Daoy (cell line): ENCODE measurements around the gene DIPK1B. TPM values are rescaled to one million over a fixed set of nuclear protein-coding genes. Genes with fewer than 3 reads are reported as not detected.

ENCODE experiments used
- DNase-seq: peaks from one replicate; pipeline ENCODE4 v3.0.0-alpha.2; 2015; ENCODE audit warnings: low read depth
- total RNA-seq: library from RNA; depleted of rRNA; stranded (reverse); fragments of >200 nt; shearing (Covaris generic); gene quantifications from 2 replicates; pipeline ENCODE4 v1.2.3, GENCODE V29; 2014

The DIPK1B gene
- total RNA-seq, 1 experiment from 2014 or later, result 6.6 TPM

DNA sequence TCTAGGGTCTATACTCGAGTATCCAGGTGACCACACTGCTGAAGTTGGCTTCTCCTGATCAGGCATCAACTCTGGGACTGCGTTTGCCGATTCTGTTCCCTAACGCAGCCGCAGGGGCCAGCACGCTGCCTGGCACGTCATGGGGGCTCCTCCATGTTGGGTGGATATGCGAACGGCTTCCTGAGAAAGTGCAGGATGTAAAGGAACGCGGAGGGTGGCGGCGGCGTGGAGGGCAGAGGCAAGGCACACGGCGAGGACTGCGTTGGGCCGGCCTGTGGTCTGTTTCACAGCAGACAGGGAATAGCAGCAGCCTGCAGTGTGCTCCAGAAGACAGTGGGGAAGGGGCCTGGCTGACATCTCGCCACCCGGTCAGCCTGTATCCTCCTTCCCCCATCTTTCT lies 26.6 kb downstream of the DIPK1B start:
- DNase-seq, result no peak

DNA sequence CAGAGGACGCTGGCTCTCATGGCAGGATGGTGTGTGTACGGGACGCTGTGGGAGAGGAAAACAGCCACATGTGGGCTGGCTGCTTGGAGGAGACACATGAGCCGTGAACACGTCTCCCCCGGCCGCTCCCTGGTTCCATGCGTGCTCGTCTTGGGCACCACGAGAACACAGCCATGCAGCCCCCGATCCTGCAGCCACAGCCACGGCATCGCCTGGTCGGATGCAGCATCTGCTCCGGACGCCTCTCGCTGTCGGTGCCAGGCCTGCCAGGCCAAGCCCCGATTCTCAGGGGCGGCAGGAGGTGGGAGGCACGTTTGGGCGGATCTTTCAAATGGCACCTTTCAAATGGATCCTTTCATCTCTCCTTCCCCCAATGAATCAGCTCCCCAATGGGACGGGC lies 27.1 kb downstream of the DIPK1B start:
- DNase-seq, result no peak

DNA sequence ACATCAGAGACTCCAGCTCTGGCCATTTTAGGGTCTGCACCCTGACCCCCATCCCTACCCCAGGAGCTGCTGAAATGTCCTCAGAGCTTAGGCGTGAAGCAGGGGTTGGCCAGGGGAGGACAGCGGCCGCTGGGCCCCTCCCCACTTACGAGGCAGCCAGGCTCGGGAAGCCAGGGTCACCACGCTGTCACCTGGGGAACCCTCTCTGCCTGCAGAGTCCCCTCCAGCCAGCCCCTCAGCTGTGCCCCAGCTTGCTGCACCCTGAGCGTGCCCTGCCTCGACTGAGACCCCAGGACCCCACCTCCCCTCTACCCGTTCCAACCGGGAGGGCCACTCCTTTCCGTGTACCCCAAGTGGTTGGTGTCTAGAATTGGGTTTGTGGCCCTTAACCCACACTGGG lies 27.7 kb downstream of the DIPK1B start:
- DNase-seq, result no peak

- DNase-seq, result no peak
Observed at GRCh38 chr9:136740491-136740890, 28.1 kb downstream of the DIPK1B start.

- DNase-seq, result no peak
Observed at GRCh38 chr9:136740971-136741882, 28.9 kb downstream of the DIPK1B start.

DNA sequence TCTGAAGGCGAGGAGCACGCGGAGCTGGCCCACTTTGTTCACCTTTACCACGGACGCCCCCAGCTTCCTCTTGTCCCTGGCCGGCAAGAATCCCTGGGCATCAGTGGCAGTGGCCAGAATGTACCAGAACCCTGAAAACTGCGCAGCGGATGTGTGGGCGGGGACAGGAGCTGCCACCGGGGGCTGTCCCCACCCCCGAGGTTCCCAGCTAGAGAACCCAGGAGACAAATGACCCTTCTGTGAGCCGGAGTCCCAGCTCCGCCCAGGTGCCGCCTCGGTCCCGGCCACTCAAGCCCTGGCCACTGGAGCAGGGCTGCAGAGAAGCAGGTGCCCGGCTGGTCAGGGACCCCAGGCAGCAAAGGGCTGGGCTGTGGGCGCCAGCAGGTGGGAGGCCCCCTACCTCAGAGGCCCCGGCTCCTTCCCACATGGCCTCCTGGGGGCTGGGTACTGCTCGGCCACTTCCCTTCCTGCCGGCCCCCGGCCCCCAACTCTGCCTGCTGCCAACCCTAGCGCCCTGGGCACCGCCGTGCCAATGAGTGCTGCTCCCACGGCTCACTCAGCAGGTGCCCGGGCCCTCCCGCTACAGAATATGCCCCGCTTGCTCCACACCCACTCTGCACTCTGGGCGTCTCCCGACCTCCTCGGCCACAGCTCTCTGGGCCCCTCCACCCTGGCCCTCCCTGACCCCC lies 29.7 kb downstream of the DIPK1B start:
- DNase-seq, result no peak

DNA sequence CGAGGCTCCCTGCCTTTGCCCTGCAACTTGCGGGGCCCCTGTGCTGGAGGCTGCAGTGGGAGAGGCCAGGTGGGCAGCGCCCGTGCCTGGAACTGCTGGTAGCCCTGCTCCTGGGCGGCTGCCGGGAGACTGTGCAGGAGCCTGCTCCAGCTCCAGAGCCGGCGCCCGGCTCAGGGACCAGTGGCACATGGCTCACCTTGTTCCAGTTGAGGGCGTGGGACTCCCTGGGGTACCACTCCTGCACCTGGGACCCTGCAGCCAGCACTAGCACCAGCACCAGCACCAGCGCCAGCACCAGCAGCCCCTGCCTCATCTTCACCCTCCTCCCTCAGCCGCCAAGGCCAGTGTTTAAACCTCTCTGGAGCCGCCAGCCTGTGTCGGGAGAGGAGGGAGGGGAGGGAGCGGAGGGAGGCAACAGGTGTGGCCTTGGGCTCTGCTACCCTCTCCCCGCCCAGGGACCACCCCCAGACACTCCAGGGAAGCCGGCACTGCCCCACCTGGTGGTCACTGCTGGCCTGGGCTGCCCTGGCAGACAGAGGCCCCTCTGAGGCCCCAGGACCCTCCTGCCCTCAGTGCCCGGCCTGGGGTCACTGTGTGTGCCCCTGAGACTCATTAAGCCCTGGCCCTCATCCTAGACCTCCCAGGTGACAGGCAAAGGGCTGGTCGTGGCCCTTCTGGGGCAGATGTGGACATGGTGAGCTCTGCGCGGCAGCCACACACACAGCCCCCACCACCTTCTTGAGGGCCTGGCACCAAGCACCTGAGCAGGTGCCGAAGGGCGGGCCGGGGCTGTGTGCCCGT lies 30.4 kb downstream of the DIPK1B start, which contains the start of gene LCN10:
Gene LCN10 (minus strand): TSS at position 350 of the 801 bp plus-strand sequence. CDS start 37 bp downstream, at position 313.
- DNase-seq, result no peak

GRCh38 chr9:136743639-136744211 lies 31.4 kb downstream of the DIPK1B start:
- no peak for DNase-seq

GRCh38 chr9:136744773-136745172 lies 32.4 kb downstream of the DIPK1B start:
- no peak for DNase-seq

GRCh38 chr9:136745389-136746154 lies 33.2 kb downstream of the DIPK1B start:
- DNase-seq, result no peak

GRCh38 chr9:136746155-136746490 lies 33.8 kb downstream of the DIPK1B start:
- DNase-seq, result no peak

GRCh38 chr9:136746621-136747020 lies 34.2 kb downstream of the DIPK1B start:
- no peak for DNase-seq

GRCh38 chr9:136747161-136748060 lies 35.0 kb downstream of the DIPK1B start:
- DNase-seq, result no peak

DNA sequence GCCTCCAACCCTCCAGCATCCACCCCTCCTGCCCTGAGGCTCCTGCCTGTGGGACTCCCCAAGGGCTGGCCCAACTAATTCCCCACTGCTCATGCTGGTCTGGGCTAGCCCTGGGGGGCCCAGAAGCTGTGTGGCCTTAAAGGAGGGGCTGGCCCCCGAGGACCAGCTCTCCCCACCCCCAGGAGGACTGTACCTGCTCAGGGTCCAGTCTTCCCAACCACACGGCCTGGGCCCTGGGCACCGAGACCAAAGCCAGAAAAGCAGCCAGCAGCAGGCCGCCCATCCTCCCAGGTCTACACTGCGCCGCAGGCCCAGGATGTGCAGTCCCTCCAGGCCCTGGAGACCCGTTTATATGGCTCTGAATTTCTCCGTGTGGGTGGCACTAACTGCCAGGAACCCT lies 35.8 kb downstream of the DIPK1B start, which contains the start of gene LCN6:
Gene LCN6 (minus strand): TSS at position 325 of the 400 bp plus-strand sequence. CDS start 42 bp downstream, at position 283.
- no peak for DNase-seq

GRCh38 chr9:136748666-136749611 lies 36.6 kb downstream of the DIPK1B start:
- DNase-seq, result no peak

- DNase-seq, result no peak
Observed at GRCh38 chr9:136750526-136750925, 38.2 kb downstream of the DIPK1B start.

DNA sequence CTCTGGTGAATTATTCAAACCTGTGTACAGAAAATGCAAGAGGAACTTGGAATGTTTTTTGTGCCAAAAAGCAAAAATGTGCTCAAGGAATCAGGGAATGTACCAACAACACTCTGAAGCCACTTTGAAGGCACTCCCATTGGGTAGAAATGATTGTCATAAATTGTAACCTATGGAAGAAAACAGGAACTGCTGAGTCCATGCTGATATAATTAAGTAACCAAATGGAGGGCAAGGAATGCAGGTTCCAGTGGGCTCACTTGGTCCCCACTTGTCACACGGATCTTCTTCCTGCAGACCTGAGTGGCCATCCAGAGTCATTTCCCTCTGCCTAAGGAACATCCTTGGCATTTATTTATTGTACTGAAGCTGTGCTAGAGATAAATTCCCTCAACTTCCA lies 38.9 kb downstream of the DIPK1B start:
- no peak for DNase-seq

- DNase-seq, result no peak
Observed at GRCh38 chr9:136751814-136752213, 39.4 kb downstream of the DIPK1B start.
